H1 (cell line): ENCODE data around the gene CCDC86. TPM values are rescaled to one million over a fixed set of nuclear protein-coding genes. Genes with fewer than 3 reads are reported as not detected.

Experiments used
- CTCF ChIA-PET: fragments of 300-600 bp; sonication (Branson Sonifier 250); formaldehyde crosslinking; loops from one replicate; lab custom pipeline; 2021; ENCODE audit not compliant: partially characterized antibody; lab: Charles Lee
- POLR2A ChIA-PET: fragments of 300-600 bp; sonication (Branson Sonifier 250); formaldehyde crosslinking; loops from one replicate; lab custom pipeline; 2021; ENCODE audit warnings: inconsistent platforms; ENCODE audit not compliant: partially characterized antibody; lab: Charles Lee
- DNase-seq, 2 experiments: peaks; one replicate each; pipeline versions ENCODE4 v3.0.0 to v3.0.0-alpha.2; 2010 to 2022; ENCODE audit warnings: low spot score in 2 of 2, low read depth in 1 of 2, mixed read lengths in 1 of 2
- FAIRE-seq: peaks from 2 replicates; lab custom pipeline; 2011; peaks lifted over from hg19 to GRCh38; lab: Jason Lieb, UNC
- H2AFZ ChIP-seq: 2 replicates; pipeline ENCODE4 v1.8.1; 2012; ENCODE audit warnings: low read length, inconsistent platforms
- H2AK5ac ChIP-seq: 2 replicates; pipeline ENCODE4 v1.6.1; 2013; ENCODE audit warnings: low read depth, low read length
- H2BK120ac ChIP-seq: replicated peaks from 2 replicates; pipeline ENCODE3; 2013; ENCODE audit warnings: low read depth, low read length, inconsistent platforms
- H2BK12ac ChIP-seq: 2 replicates; pipeline ENCODE4 v1.6.1; 2013; ENCODE audit warnings: low read depth, low read length
- H2BK15ac ChIP-seq: 2 replicates; pipeline ENCODE4 v1.6.1; 2013; ENCODE audit warnings: low read length
- H2BK20ac ChIP-seq: 2 replicates; pipeline ENCODE4 v1.6.1; 2013; ENCODE audit warnings: low read length
- H2BK5ac ChIP-seq: 2 replicates; pipeline ENCODE4 v1.6.1; 2013; ENCODE audit warnings: low read depth, low read length
- H3K14ac ChIP-seq: 2 replicates; pipeline ENCODE4 v1.6.1; 2013; ENCODE audit warnings: inconsistent platforms; ENCODE audit not compliant: insufficient read length
- H3K18ac ChIP-seq: 2 replicates; pipeline ENCODE4 v1.6.1; 2013; ENCODE audit warnings: low read length; ENCODE audit errors: extremely low read depth
- H3K23ac ChIP-seq: 2 replicates; pipeline ENCODE4 v1.6.1; 2013; ENCODE audit warnings: inconsistent platforms; ENCODE audit not compliant: insufficient read length
- H3K23me2 ChIP-seq: 2 replicates; pipeline ENCODE4 v1.6.1; 2013; ENCODE audit warnings: low read depth, low read length
- H3K27ac ChIP-seq: 2 replicates; pipeline ENCODE4 v1.6.1; 2011; ENCODE audit warnings: low read depth, low read length, inconsistent platforms
- H3K27me3 ChIP-seq, 4 experiments: replicated peaks in 1 of 4; 1 replicate in 1 of 4; 2 replicates in 3 of 4; pipeline versions ENCODE4 v1.6.1 to v1.8.1; 2011 to 2013; ENCODE audit warnings: low read length in 3 of 4, mild to moderate bottlenecking in 3 of 4, inconsistent platforms in 2 of 4, mixed read lengths in 2 of 4, moderate library complexity in 1 of 4; ENCODE audit not compliant: control insufficient read depth in 3 of 4, insufficient read depth in 3 of 4; ENCODE audit errors: extremely low read depth in 1 of 4
- H3K36me3 ChIP-seq, 4 experiments: 2 replicates each; pipeline versions ENCODE4 v1.6.1 to v1.8.1; 2011 to 2013; ENCODE audit warnings: mild to moderate bottlenecking in 4 of 4, low read length in 3 of 4, moderate library complexity in 2 of 4, control low read depth in 1 of 4, inconsistent platforms in 1 of 4; ENCODE audit not compliant: insufficient read depth in 4 of 4, control insufficient read depth in 2 of 4
- H3K4ac ChIP-seq: replicated peaks from 2 replicates; pipeline ENCODE3; 2013; ENCODE audit warnings: low read length, low read depth, mixed read lengths, inconsistent platforms; ENCODE audit not compliant: insufficient read length
- H3K4me1 ChIP-seq, 4 experiments: replicated peaks in 1 of 4; 1 replicate in 1 of 4; 2 replicates in 3 of 4; pipeline versions ENCODE4 v1.6.1 to v1.8.1; 2011 to 2013; ENCODE audit warnings: low read length in 3 of 4, inconsistent platforms in 2 of 4, mixed read lengths in 1 of 4; ENCODE audit not compliant: insufficient read depth in 4 of 4, control insufficient read depth in 3 of 4
- H3K4me2 ChIP-seq, 2 experiments: 2 replicates each; pipeline versions ENCODE4 v1.6.1 to v1.8.1; 2011 to 2013; ENCODE audit warnings: low read depth in 2 of 2, low read length in 2 of 2, control low read depth in 1 of 2, inconsistent platforms in 1 of 2, mild to moderate bottlenecking in 1 of 2; ENCODE audit not compliant: insufficient read depth in 1 of 2
- H3K4me3 ChIP-seq, 4 experiments: fragments of 200-600, 300-600 bp in 1 of 4; sonication (generic), shearing (Covaris generic), sonication (Bioruptor Twin) in 1 of 4; 2 replicates each; pipeline versions ENCODE4 v1.5.1 to v1.8.1; 2011 to 2016; ENCODE audit warnings: low read length in 4 of 4, low read depth in 3 of 4, control low read depth in 2 of 4, inconsistent platforms in 2 of 4, mild to moderate bottlenecking in 2 of 4, mixed read lengths in 1 of 4, moderate library complexity in 1 of 4; ENCODE audit not compliant: insufficient read depth in 2 of 4; ENCODE audit errors: extremely low read depth in 1 of 4
- H3K56ac ChIP-seq: replicated peaks from 2 replicates; pipeline ENCODE3; 2013; ENCODE audit warnings: low read depth, mild to moderate bottlenecking, mixed read lengths, low read length, inconsistent platforms; ENCODE audit not compliant: insufficient read length
- H3K79me1 ChIP-seq: 2 replicates; pipeline ENCODE4 v1.6.1; 2013; ENCODE audit warnings: low read depth, low read length, control low read depth
- H3K79me2 ChIP-seq, 2 experiments: 2 replicates each; pipeline versions ENCODE4 v1.6.1 to v1.8.1; 2012 to 2013; ENCODE audit warnings: low read length in 2 of 2, mild to moderate bottlenecking in 2 of 2, inconsistent platforms in 1 of 2; ENCODE audit not compliant: insufficient read depth in 2 of 2, control insufficient read depth in 1 of 2
- H3K9ac ChIP-seq, 4 experiments: replicated peaks in 1 of 4; 1 replicate in 1 of 4; 2 replicates in 3 of 4; pipeline versions ENCODE4 v1.6.1 to v1.8.1; 2011 to 2013; ENCODE audit warnings: low read depth in 3 of 4, low read length in 3 of 4, control low read depth in 2 of 4, mild to moderate bottlenecking in 2 of 4, moderate library complexity in 2 of 4, inconsistent platforms in 1 of 4; ENCODE audit errors: extremely low read depth in 1 of 4
- H3K9me3 ChIP-seq, 2 experiments: 2 replicates each; pipeline versions ENCODE4 v1.6.1 to v1.8.1; 2012 to 2013; ENCODE audit warnings: mild to moderate bottlenecking in 2 of 2, moderate library complexity in 2 of 2, control low read depth in 1 of 2, inconsistent platforms in 1 of 2, low read depth in 1 of 2, low read length in 1 of 2, mixed read lengths in 1 of 2; ENCODE audit not compliant: insufficient read depth in 2 of 2
- H4K20me1 ChIP-seq, 2 experiments: replicated peaks in 1 of 2; 2 replicates each; pipeline versions ENCODE3 to v1.8.1; 2011 to 2013; ENCODE audit warnings: inconsistent platforms in 2 of 2, low read length in 2 of 2, mild to moderate bottlenecking in 1 of 2; ENCODE audit not compliant: insufficient read depth in 2 of 2, control insufficient read depth in 1 of 2
- H4K5ac ChIP-seq: 2 replicates; pipeline ENCODE4 v1.6.1; 2013; ENCODE audit warnings: low read length, low read depth, mixed read lengths, inconsistent platforms; ENCODE audit not compliant: insufficient read length
- H4K8ac ChIP-seq: 2 replicates; pipeline ENCODE4 v1.8.0; 2013; ENCODE audit warnings: mild to moderate bottlenecking, moderate library complexity, low read length, inconsistent platforms; ENCODE audit not compliant: insufficient read depth; ENCODE audit errors: extremely low read depth
- H4K91ac ChIP-seq: replicated peaks from 2 replicates; pipeline ENCODE3; 2013; ENCODE audit warnings: low read length, mixed read lengths, inconsistent platforms; ENCODE audit not compliant: insufficient read length
- EP300 ChIP-seq, 2 experiments: IDR thresholded peaks; 1 replicate in 1 of 2; 2 replicates in 1 of 2; pipeline ENCODE4 v1.6.1; 2011 to 2012; ENCODE audit warnings: low read depth in 2 of 2, low read length in 2 of 2, mild to moderate bottlenecking in 2 of 2, borderline replicate concordance in 1 of 2, inconsistent platforms in 1 of 2, moderate library complexity in 1 of 2
- GABPA ChIP-seq: IDR thresholded peaks from 2 replicates; pipeline ENCODE4 v1.6.1; 2011; ENCODE audit warnings: mild to moderate bottlenecking, low read length, moderate library complexity, borderline replicate concordance; ENCODE audit not compliant: insufficient read depth
- SIN3A ChIP-seq, 2 experiments: IDR thresholded peaks in 1 of 2; conservative IDR thresholded peaks in 1 of 2; 2 replicates each; pipeline ENCODE4 v1.6.1; 2011 to 2012; ENCODE audit warnings: low read length in 2 of 2, improper control_type of control experiment in 1 of 2, low read depth in 1 of 2, mild to moderate bottlenecking in 1 of 2
- SIX5 ChIP-seq: IDR thresholded peaks from 2 replicates; pipeline ENCODE4 v1.6.1; 2011; ENCODE audit warnings: mild to moderate bottlenecking, low read depth, low read length
- SP1 ChIP-seq: IDR thresholded peaks from 2 replicates; pipeline ENCODE4 v1.6.1; 2011; ENCODE audit warnings: low read depth, low read length
- SP2 ChIP-seq: IDR thresholded peaks from 2 replicates; pipeline ENCODE4 v1.6.1; 2012; ENCODE audit warnings: mild to moderate bottlenecking, low read length, inconsistent platforms
- TCF12 ChIP-seq: IDR thresholded peaks from 2 replicates; pipeline ENCODE4 v1.6.1; 2011; ENCODE audit warnings: low read depth, mild to moderate bottlenecking, low read length
- TEAD4 ChIP-seq: IDR thresholded peaks from 2 replicates; pipeline ENCODE4 v1.6.1; 2012; ENCODE audit warnings: low read depth, low read length, inconsistent platforms, mixed read lengths
- WGBS, 2 experiments: shearing (Covaris generic) in 1 of 2; methylation state at CpG; one replicate each; pipeline versions ENCODE4 v1.1.6 to v1.1.7; 2013 to 2015; ENCODE audit warnings: low lambda C conversion rate in 2 of 2, mixed read lengths in 2 of 2, inconsistent platforms in 1 of 2, low coverage in 1 of 2, missing lambda C conversion rate in 1 of 2; ENCODE audit not compliant: insufficient replicate concordance in 2 of 2, insufficient coverage in 1 of 2, insufficient read length in 1 of 2; ENCODE audit errors: extremely low coverage in 1 of 2, missing lambda C conversion rate in 1 of 2; 5-methylcytosine and 5-hydroxymethylcytosine counted together
- polyA plus RNA-seq, 7 experiments: library from polyadenylated mRNA; depleted of rRNA in 3 of 7; stranded (reverse) in 5 of 7; unstranded in 2 of 7; fragments of >200 nt in 5 of 7; fragments of 200-250 nt in 2 of 7; gene quantifications; 1 replicate in 5 of 7; 2 replicates in 1 of 7; 4 replicates in 1 of 7; pipeline versions ENCODE4 v1.2.1 to v1.2.3, GENCODE V29; 2011 to 2013; ENCODE audit warnings: missing spikeins in 2 of 7, mixed read lengths in 2 of 7
- total RNA-seq: library from RNA; stranded (reverse); fragmentation: NEBNext Ultra II Directional; extraction: Animal tissue kit (Norgen Biotek cat#: 25700); gene quantifications from 2 replicates; pipeline ENCODE4 v1.2.1, GENCODE V29; 2021
- TF ChIP-seq, protein P1 (sequence below): IDR thresholded peaks from 2 replicates; pipeline ENCODE4 v1.6.1; 2012; ENCODE audit warnings: low read length, inconsistent platforms

Gene CCDC86
- total and polyA plus RNA-seq, 2 of the 8 experiments (the other 6 are each of a cell fraction or from before 2014, with no cell fraction given), result 37.7 to 76.4 TPM

- no peak overlapping the region for H3K4ac ChIP-seq
- no peak overlapping the region for H4K8ac ChIP-seq
- 84% methylated on average over 7 of the region's 7 CpGs; no CpG with 5 or more reads in 1 of the 2 experiments for WGBS, 2 experiments
- no peak overlapping the region for H3K4me3 ChIP-seq
- no peak overlapping the region for H3K18ac ChIP-seq
- H3K27me3 ChIP-seq, result no peaks in the 10 kb centered on the region
- H3K27ac ChIP-seq, result no peak overlapping the region
- H3K9ac ChIP-seq, result no peak overlapping the region
- H2BK12ac ChIP-seq, result no peak overlapping the region
- H4K5ac ChIP-seq, result no peak overlapping the region
- no peak for FAIRE-seq
- no peak overlapping the region for H2BK20ac ChIP-seq
- TF ChIP-seq SP2 (no peak), EP300 (IDR thresholded peaks at IDR 0.05; ENCODE audit: borderline replicate concordance in 1 of 2, low read depth in 2 of 2, low read length in 2 of 2) (no peak), SP1 (no peak), TCF12 (no peak), GABPA (no peak), SIN3A (conservative IDR thresholded peaks at IDR 0.05 in 1 of 2, IDR thresholded peaks at IDR 0.05 in 1 of 2; ENCODE audit: low read depth in 1 of 2, low read length in 2 of 2) (no peak), SIX5 (no peak), TEAD4 (no peak)
- TF ChIP-seq, protein P1, sequence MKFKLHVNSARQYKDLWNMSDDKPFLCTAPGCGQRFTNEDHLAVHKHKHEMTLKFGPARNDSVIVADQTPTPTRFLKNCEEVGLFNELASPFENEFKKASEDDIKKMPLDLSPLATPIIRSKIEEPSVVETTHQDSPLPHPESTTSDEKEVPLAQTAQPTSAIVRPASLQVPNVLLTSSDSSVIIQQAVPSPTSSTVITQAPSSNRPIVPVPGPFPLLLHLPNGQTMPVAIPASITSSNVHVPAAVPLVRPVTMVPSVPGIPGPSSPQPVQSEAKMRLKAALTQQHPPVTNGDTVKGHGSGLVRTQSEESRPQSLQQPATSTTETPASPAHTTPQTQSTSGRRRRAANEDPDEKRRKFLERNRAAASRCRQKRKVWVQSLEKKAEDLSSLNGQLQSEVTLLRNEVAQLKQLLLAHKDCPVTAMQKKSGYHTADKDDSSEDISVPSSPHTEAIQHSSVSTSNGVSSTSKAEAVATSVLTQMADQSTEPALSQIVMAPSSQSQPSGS, result no peak
- H3K9me3 ChIP-seq, result no peaks in the 10 kb centered on the region
- no peaks in the 10 kb centered on the region for H3K23me2 ChIP-seq
- CTCF ChIA-PET, result interaction anchor here (1.2 to 9.5 kb wide), 5 partner anchors 13 to 101 kb away, joined by 4 to 52 read pairs (median 13); no protein-coding TSS in a partner anchor
- no peak overlapping the region for H4K91ac ChIP-seq
- H3K4me2 ChIP-seq, result no peak overlapping the region
- H3K79me2 ChIP-seq, result no peaks in the 10 kb centered on the region
- H3K23ac ChIP-seq, result no peak overlapping the region
- H4K20me1 ChIP-seq, result no peaks in the 10 kb centered on the region
- no peak overlapping the region for H3K56ac ChIP-seq
- no peak overlapping the region for H2AFZ ChIP-seq
- no peak overlapping the region for H2BK120ac ChIP-seq
- no peak overlapping the region for H2AK5ac ChIP-seq
- H3K36me3 ChIP-seq, result peaks cover 0 to 5% (median 0%) of the 10 kb centered on the region in 4 experiments; a peak in 2 of 8 replicates
- H3K4me1 ChIP-seq, result peaks cover 0 to 4% (median 0%) of the 10 kb centered on the region in 4 experiments; a peak in 4 of 7 replicates
- POLR2A ChIA-PET, result interaction anchor here (0.8 to 1.9 kb wide), 5 partner anchors 12 to 37 kb away, joined by 3 to 6 read pairs (median 4); no protein-coding TSS in a partner anchor
- no peak for DNase-seq
- no peak overlapping the region for H3K14ac ChIP-seq
- H2BK5ac ChIP-seq, result no peak overlapping the region
- H2BK15ac ChIP-seq, result no peak overlapping the region
- H3K79me1 ChIP-seq, result no peaks in the 10 kb centered on the region
Observed at GRCh38 chr11:60875366-60876167, 33.7 kb downstream of the CCDC86 start.
